Measurements from ENCODE around the gene PCDH19.

Gene PCDH19

GRCh38 chrX:100247826-100248225 lies 162.2 kb downstream of the PCDH19 start:
- H3K4me3 ChIP-seq (ENCODE audit: insufficient read depth, low read depth, low read length): no peak overlapping the region
- H3K27ac ChIP-seq (ENCODE audit: insufficient read depth, low read depth, low read length, poor library complexity, severe bottlenecking): no peak overlapping the region
- H3K9me3 ChIP-seq (ENCODE audit: control insufficient read depth, low read length): no peaks in the 10 kb centered on the region
- H3K4me1 ChIP-seq (ENCODE audit: control insufficient read depth, insufficient read depth, low read length): no peaks in the 10 kb centered on the region
- no peaks in the 10 kb centered on the region for H3K36me3 ChIP-seq (ENCODE audit: control insufficient read depth, insufficient read depth, low read length)
- no peaks in the 10 kb centered on the region for H3K27me3 ChIP-seq (ENCODE audit: control insufficient read depth, insufficient read depth, low read length, poor library complexity, severe bottlenecking)

- Histone ChIP-seq H3K9me3 (ENCODE audit: control insufficient read depth, low read length) (no peaks in the 10 kb centered on the region), H3K27me3 (ENCODE audit: control insufficient read depth, insufficient read depth, low read length, poor library complexity, severe bottlenecking) (no peaks in the 10 kb centered on the region), H3K36me3 (ENCODE audit: control insufficient read depth, insufficient read depth, low read length) (no peaks in the 10 kb centered on the region), H3K4me1 (ENCODE audit: control insufficient read depth, insufficient read depth, low read length) (no peaks in the 10 kb centered on the region), H3K27ac (ENCODE audit: insufficient read depth, low read depth, low read length, poor library complexity, severe bottlenecking) (no peak overlapping the region), H3K4me3 (ENCODE audit: insufficient read depth, low read depth, low read length) (no peak overlapping the region)
- 86 to 100% methylated on average over 1 of the region's 1 CpG for WGBS, 2 experiments
These were observed 165.4 kb downstream of the PCDH19 start for GRCh38 chrX:100244681-100245080.
